PC-9 (cell line): ENCODE data around the gene SCAPER.

ENCODE experiments used
- EZH2 ChIP-seq: fragments of 200-600 bp; sonication (generic); IDR thresholded peaks from 2 replicates; pipeline ENCODE4 v1.8.0; 2017; ENCODE audit warnings: antibody characterized with exemption, low read depth
- TF ChIP-seq, protein P1 (sequence below): fragments of 200-600 bp; sonication (generic); conservative IDR thresholded peaks from 2 replicates; pipeline ENCODE4 v1.6.1; 2017; ENCODE audit warnings: mixed run types, antibody characterized with exemption, mild to moderate bottlenecking, moderate library complexity

DNA sequence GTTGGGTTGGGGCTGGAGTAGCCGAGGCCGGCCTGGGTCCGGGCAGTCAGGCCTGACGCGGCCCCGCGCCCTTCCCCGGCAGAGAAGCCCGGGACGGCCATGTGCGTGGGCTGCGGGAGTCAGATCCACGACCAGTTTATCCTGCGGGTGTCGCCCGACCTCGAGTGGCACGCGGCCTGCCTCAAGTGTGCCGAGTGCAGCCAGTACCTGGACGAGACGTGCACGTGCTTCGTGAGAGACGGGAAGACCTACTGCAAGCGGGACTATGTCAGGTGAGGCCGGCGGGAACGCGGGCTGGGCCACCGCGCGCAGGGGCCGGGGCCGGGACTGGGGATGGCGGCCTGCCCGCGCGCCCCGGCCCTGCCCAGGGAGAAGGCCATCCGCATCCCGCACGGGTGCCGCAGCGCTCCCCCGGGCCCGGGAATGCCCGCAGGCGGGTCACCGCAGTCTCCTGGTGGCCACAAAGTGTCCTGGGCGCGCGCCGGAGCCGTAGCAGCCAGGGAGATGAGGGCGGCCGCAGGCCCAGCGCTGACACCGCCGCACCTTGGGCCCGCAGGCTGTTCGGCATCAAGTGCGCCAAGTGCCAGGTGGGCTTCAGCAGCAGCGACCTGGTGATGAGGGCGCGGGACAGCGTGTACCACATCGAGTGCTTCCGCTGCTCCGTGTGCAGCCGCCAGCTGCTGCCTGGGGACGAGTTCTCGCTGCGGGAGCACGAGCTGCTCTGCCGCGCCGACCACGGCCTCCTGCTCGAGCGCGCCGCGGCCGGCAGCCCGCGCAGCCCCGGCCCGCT lies 567.2 kb downstream of the SCAPER start:
- TF ChIP-seq, protein P1, sequence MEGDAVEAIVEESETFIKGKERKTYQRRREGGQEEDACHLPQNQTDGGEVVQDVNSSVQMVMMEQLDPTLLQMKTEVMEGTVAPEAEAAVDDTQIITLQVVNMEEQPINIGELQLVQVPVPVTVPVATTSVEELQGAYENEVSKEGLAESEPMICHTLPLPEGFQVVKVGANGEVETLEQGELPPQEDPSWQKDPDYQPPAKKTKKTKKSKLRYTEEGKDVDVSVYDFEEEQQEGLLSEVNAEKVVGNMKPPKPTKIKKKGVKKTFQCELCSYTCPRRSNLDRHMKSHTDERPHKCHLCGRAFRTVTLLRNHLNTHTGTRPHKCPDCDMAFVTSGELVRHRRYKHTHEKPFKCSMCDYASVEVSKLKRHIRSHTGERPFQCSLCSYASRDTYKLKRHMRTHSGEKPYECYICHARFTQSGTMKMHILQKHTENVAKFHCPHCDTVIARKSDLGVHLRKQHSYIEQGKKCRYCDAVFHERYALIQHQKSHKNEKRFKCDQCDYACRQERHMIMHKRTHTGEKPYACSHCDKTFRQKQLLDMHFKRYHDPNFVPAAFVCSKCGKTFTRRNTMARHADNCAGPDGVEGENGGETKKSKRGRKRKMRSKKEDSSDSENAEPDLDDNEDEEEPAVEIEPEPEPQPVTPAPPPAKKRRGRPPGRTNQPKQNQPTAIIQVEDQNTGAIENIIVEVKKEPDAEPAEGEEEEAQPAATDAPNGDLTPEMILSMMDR = no peak
- TF ChIP-seq EZH2 = no peak
